ENCODE results near the gene RNF213.

DNA sequence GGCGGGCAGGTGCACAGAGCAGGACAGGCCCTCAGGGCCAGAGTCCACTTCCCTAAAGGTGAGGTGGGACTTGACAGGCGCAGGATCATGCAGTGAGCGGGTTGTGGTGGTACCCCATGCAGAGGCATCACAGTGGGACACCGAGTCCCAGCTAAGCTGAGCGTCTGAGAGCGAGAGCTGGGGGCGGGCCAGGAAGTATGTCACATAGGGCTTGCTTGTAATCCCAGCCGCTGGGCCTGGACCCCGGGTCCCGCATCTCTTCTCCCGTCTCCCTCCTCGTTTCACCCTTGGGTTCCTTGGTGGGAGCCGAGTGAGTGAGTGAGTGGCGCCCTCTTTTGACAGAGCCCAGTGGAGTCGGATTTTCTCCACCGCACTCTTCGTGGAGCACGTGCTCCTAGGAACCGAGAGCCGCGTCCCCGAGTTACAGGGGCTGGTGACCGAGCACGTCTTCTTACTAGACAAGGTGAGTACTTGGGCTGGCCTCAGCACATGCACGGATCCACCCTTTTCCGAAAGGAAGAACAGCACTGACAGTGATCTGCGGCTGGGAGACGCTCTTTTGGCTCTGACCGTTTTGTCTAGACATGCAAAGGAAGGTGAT is 103.5 kb downstream of the RNF213 start:
- TF ChIP-seq, protein P1, sequence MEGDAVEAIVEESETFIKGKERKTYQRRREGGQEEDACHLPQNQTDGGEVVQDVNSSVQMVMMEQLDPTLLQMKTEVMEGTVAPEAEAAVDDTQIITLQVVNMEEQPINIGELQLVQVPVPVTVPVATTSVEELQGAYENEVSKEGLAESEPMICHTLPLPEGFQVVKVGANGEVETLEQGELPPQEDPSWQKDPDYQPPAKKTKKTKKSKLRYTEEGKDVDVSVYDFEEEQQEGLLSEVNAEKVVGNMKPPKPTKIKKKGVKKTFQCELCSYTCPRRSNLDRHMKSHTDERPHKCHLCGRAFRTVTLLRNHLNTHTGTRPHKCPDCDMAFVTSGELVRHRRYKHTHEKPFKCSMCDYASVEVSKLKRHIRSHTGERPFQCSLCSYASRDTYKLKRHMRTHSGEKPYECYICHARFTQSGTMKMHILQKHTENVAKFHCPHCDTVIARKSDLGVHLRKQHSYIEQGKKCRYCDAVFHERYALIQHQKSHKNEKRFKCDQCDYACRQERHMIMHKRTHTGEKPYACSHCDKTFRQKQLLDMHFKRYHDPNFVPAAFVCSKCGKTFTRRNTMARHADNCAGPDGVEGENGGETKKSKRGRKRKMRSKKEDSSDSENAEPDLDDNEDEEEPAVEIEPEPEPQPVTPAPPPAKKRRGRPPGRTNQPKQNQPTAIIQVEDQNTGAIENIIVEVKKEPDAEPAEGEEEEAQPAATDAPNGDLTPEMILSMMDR (conservative IDR thresholded peaks at IDR 0.05; ENCODE audit: low read depth, low read length) = peak; percentile 78
- TF ChIP-seq EZH2phosphoT487 (IDR thresholded peaks at IDR 0.05; ENCODE audit: borderline replicate concordance, low read length) (no peak), EZH2 (IDR thresholded peaks at IDR 0.05; ENCODE audit: low read length, unreplicated experiment) (no peak)
